Measurements from ENCODE around the gene COL15A1.
A peak's percentile ranks its signal among the peaks of the same experiment; 100 is the strongest.

COL15A1 gene

GRCh38 chr9:99055384-99055783 lies 111.7 kb downstream of the COL15A1 start:
- no peak overlapping the region for H2AFZ ChIP-seq (ENCODE audit: low read length)
- no peaks in the 10 kb centered on the region for H3K27me3 ChIP-seq (ENCODE audit: insufficient read depth, low read length, poor library complexity, severe bottlenecking)
- no peak for TF ChIP-seq EZH2phosphoT487 (IDR thresholded peaks at IDR 0.05; ENCODE audit: borderline replicate concordance)
- no peak overlapping the region for H3K9ac ChIP-seq (ENCODE audit: low read depth, low read length, poor library complexity, severe bottlenecking)
- H4K20me1 ChIP-seq (ENCODE audit: insufficient read depth, low read length, poor library complexity, severe bottlenecking), result no peaks in the 10 kb centered on the region
- no peak overlapping the region for H3K4me2 ChIP-seq (ENCODE audit: low read depth, low read length, poor library complexity, severe bottlenecking)
- H3K4me3 ChIP-seq (ENCODE audit: low read length, poor library complexity, severe bottlenecking), result no peak overlapping the region
- no peaks in the 10 kb centered on the region for H3K79me2 ChIP-seq (ENCODE audit: insufficient read depth, low read length)
- no peaks in the 10 kb centered on the region for H3K9me3 ChIP-seq (ENCODE audit: insufficient read depth, low read depth, low read length)
- peaks cover 66% of the 10 kb centered on the region for H3K4me1 ChIP-seq (ENCODE audit: insufficient read depth, low read length, poor library complexity, severe bottlenecking)
- peaks cover 20% of the 10 kb centered on the region for H3F3A ChIP-seq (ENCODE audit: low read depth)
- H3K36me3 ChIP-seq (ENCODE audit: insufficient read depth, low read length), result no peaks in the 10 kb centered on the region
- no peaks in the 10 kb centered on the region for H3K9me2 ChIP-seq (replicated peaks; ENCODE audit: low read depth, low read length)

DNA sequence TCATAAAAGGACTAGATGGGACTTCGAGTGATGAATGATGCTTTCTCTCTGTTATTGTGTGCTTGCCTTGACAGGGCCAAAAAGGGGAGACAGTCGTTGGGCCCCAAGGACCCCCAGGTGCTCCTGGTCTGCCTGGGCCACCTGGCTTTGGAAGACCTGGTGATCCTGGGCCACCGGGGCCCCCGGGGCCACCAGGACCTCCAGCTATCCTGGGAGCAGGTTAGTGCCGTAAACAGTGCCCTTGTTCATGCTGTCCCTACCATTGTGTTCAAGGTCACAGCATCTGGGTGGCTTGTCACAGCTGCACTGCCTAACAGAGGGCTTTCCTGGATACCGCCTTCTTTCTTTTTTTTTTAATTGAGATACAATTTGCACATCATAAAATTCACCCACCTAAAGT lies 112.5 kb downstream of the COL15A1 start:
- Histone ChIP-seq H3K9me3 (ENCODE audit: insufficient read depth, low read depth, low read length) (no peaks in the 10 kb centered on the region), H3K4me1 (ENCODE audit: insufficient read depth, low read length, poor library complexity, severe bottlenecking) (peaks cover 74% of the 10 kb centered on the region), H3K4me3 (ENCODE audit: low read length, poor library complexity, severe bottlenecking) (no peak overlapping the region), H3K9ac (ENCODE audit: low read depth, low read length, poor library complexity, severe bottlenecking) (no peak overlapping the region), H3K9me2 (replicated peaks; ENCODE audit: low read depth, low read length) (no peaks in the 10 kb centered on the region), H3K36me3 (ENCODE audit: insufficient read depth, low read length) (no peaks in the 10 kb centered on the region), H3F3A (ENCODE audit: low read depth) (peaks cover 20% of the 10 kb centered on the region), H2AFZ (ENCODE audit: low read length) (no peak overlapping the region), H3K4me2 (ENCODE audit: low read depth, low read length, poor library complexity, severe bottlenecking) (no peak overlapping the region), H3K79me2 (ENCODE audit: insufficient read depth, low read length) (no peaks in the 10 kb centered on the region), H3K27me3 (ENCODE audit: insufficient read depth, low read length, poor library complexity, severe bottlenecking) (no peaks in the 10 kb centered on the region), H4K20me1 (ENCODE audit: insufficient read depth, low read length, poor library complexity, severe bottlenecking) (no peaks in the 10 kb centered on the region)
- no peak for TF ChIP-seq EZH2phosphoT487 (IDR thresholded peaks at IDR 0.05; ENCODE audit: borderline replicate concordance)
- no peak for TF ChIP-seq CTCF (conservative IDR thresholded peaks at IDR 0.05; ENCODE audit: low read length)

DNA sequence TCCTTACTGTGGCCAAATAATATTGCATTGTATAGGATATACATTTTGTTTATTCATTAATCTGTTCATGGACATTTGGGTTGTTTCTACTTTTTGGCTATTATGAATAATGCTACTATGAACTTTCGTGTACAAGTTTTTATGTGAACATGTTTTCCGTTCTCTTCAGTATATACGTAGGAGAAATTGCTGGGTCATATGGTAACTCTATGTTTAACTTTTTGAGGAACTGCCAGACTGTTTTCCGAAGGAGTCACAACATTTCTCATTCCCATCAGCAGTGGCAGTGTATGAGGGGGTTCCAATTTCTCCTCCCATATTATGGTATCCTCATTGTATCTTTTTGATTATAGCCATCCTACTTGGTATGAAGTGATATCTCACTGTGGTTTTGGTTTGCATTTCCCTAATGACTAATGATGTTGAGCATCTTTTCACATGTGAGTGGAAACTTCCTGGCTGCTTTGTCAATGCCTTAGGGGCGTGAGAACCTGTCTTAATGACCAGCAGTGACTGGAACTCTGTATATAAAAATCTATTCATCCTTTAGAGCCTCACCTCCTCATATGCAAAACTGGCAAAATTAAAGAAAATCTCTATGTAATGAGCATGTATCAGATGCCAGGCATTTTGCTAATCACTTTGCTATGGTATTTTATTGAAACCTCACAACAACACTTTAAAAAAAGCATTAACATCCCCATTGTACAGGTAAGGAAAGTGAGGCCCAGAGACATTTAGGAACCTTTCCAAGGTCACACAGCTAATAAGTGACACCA lies 113.4 kb downstream of the COL15A1 start:
- TF ChIP-seq EZH2phosphoT487 (IDR thresholded peaks at IDR 0.05; ENCODE audit: borderline replicate concordance) (no peak), CTCF (conservative IDR thresholded peaks at IDR 0.05; ENCODE audit: low read length) (no peak)
- no peaks in the 10 kb centered on the region for H4K20me1 ChIP-seq (ENCODE audit: insufficient read depth, low read length, poor library complexity, severe bottlenecking)
- no peaks in the 10 kb centered on the region for H3K9me3 ChIP-seq (ENCODE audit: insufficient read depth, low read depth, low read length)
- H3K4me2 ChIP-seq (ENCODE audit: low read depth, low read length, poor library complexity, severe bottlenecking), result peak overlapping the region; percentile 90
- peaks cover 20% of the 10 kb centered on the region for H3F3A ChIP-seq (ENCODE audit: low read depth)
- H2AFZ ChIP-seq (ENCODE audit: low read length), result no peak overlapping the region
- peak overlapping the region; percentile 72 for H3K4me3 ChIP-seq (ENCODE audit: low read length, poor library complexity, severe bottlenecking)
- no peaks in the 10 kb centered on the region for H3K27me3 ChIP-seq (ENCODE audit: insufficient read depth, low read length, poor library complexity, severe bottlenecking)
- H3K36me3 ChIP-seq (ENCODE audit: insufficient read depth, low read length), result no peaks in the 10 kb centered on the region
- peak overlapping the region; percentile 79 for H3K9ac ChIP-seq (ENCODE audit: low read depth, low read length, poor library complexity, severe bottlenecking)
- H3K9me2 ChIP-seq (replicated peaks; ENCODE audit: low read depth, low read length), result no peaks in the 10 kb centered on the region
- H3K79me2 ChIP-seq (ENCODE audit: insufficient read depth, low read length), result no peaks in the 10 kb centered on the region
- H3K4me1 ChIP-seq (ENCODE audit: insufficient read depth, low read length, poor library complexity, severe bottlenecking), result peaks cover 83% of the 10 kb centered on the region
